Lower leg skin (tissue), 4 donors: ENCODE results near the gene CNN3. TPM values are rescaled to one million over a fixed set of nuclear protein-coding genes. Genes with fewer than 3 reads are reported as not detected.

Source experiments
- DNase-seq, 2 donors: peaks; one replicate each; pipeline ENCODE4 v3.0.0-alpha.2; 2019; ENCODE audit warnings: low spot score in 2 of 2
- H3K4me3 ChIP-seq: fragments of 200-600 bp; sonication (generic); 2 replicates; pipeline ENCODE4 v1.5.1; 2017; ENCODE audit warnings: mild to moderate bottlenecking, low read depth; ENCODE audit not compliant: poor library complexity, severe bottlenecking
- POLR2A ChIP-seq, 2 donors: fragments of 450-650 bp; IDR thresholded peaks; one replicate each; pipeline ENCODE4 v1.6.1; 2016 to 2017; ENCODE audit warnings: antibody characterized with exemption in 2 of 2, mild to moderate bottlenecking in 1 of 2, moderate library complexity in 1 of 2
- WGBS, 2 donors: methylation state at CpG; one replicate each; pipeline ENCODE4 v1.1.5; 2018; 5-methylcytosine and 5-hydroxymethylcytosine counted together
- intact Hi-C: fragments of 100-400 bp; cut with DNase I; formaldehyde crosslinking; loops from one replicate; pipeline ENCODE4 v1.15.0; 2023; ENCODE audit warnings: low total_unique reads
- total RNA-seq, 4 donors: library from RNA; depleted of rRNA; stranded (reverse); fragments of >200 nt; gene quantifications; one replicate each; pipeline ENCODE4 v1.1.0, GENCODE V29; 2016
- TF ChIP-seq, protein P1 (sequence below), 3 donors: fragments of 450-650 bp; IDR thresholded peaks; one replicate each; pipeline ENCODE4 v1.5.1; 2016; ENCODE audit warnings: antibody characterized with exemption in 3 of 3, mild to moderate bottlenecking in 3 of 3, moderate library complexity in 2 of 3

The CNN3 gene
- total RNA-seq, 4 donors from 2014 or later, result 30.7 to 94.3 (median 47.8) TPM

DNA sequence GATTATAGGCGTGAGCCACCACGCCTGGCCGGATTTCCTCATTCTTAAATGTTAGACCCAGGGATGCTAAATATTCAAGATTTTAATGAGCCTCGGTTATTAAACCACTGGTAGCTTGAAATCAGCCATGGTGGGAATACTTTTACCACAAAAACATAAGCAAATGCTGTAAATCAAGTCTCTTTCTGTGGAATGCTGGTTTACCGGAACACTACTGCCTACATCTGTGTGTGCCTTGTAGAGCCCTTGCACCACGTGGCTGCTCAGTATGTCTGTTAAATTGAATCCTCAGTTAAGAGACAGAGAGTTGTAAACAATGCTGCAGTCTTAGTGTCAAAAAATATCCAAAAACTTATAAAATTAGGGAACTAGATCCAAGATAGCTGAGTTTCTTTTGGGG, 26.8 kb upstream of the CNN3 start:
- intact Hi-C loops, result no loop called here
- no peak for TF ChIP-seq POLR2A (IDR thresholded peaks at IDR 0.05)
- TF ChIP-seq, protein P1, sequence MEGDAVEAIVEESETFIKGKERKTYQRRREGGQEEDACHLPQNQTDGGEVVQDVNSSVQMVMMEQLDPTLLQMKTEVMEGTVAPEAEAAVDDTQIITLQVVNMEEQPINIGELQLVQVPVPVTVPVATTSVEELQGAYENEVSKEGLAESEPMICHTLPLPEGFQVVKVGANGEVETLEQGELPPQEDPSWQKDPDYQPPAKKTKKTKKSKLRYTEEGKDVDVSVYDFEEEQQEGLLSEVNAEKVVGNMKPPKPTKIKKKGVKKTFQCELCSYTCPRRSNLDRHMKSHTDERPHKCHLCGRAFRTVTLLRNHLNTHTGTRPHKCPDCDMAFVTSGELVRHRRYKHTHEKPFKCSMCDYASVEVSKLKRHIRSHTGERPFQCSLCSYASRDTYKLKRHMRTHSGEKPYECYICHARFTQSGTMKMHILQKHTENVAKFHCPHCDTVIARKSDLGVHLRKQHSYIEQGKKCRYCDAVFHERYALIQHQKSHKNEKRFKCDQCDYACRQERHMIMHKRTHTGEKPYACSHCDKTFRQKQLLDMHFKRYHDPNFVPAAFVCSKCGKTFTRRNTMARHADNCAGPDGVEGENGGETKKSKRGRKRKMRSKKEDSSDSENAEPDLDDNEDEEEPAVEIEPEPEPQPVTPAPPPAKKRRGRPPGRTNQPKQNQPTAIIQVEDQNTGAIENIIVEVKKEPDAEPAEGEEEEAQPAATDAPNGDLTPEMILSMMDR (IDR thresholded peaks at IDR 0.05), result no peak
- WGBS, 2 donors, result 82 to 85% methylated on average over 6 of the region's 6 CpGs
- H3K4me3 ChIP-seq, result no peak overlapping the region
- no peak for DNase-seq

DNA sequence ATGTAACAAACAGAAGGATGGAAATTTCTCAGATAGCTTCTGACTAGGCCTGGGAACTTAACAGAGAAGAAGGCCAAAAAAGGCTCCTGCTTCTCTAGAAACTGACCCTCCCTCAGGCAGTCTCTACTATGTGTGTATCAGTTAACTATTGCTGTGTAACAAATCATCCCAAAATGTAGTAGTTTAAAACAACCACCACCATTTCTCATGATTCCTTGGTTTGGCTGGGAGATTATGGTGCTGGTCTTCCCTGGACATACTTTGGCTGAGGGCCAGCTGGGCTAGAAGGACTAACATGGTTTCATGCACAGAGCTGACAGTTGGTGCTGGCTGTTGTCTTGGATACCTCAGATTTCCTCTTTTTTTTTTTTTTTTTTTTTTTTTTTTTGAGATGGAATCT, 26.2 kb upstream of the CNN3 start:
- no peak overlapping the region for H3K4me3 ChIP-seq
- DNase-seq, result no peak
- intact Hi-C loops, result no loop called here
- TF ChIP-seq POLR2A (IDR thresholded peaks at IDR 0.05), result no peak
- TF ChIP-seq, protein P1 (IDR thresholded peaks at IDR 0.05), result no peak

DNA sequence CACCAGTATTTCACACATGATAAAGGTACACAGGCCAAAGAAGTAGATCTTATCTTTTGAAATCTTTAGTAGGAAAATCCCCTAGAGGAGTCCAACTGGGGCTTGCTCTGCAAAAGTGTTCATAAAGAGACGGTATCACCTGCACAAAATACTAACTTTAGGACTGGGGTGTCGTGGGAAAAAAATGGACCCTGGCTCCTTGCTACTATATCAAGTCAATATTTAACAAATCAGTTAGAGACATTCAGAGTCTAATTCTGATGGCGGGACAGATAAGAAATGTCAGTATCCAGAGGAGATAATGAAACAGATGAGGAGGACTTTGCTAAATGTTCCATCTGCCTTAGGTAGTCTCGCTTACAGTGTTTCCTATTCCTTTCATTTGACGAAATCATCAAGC, 25.6 kb upstream of the CNN3 start:
- no peak for DNase-seq
- TF ChIP-seq POLR2A (IDR thresholded peaks at IDR 0.05), result no peak
- 78 to 87% methylated on average over 5 of the region's 5 CpGs for WGBS, 2 donors
- no peak overlapping the region for H3K4me3 ChIP-seq
- intact Hi-C loops, result no loop called here

DNA sequence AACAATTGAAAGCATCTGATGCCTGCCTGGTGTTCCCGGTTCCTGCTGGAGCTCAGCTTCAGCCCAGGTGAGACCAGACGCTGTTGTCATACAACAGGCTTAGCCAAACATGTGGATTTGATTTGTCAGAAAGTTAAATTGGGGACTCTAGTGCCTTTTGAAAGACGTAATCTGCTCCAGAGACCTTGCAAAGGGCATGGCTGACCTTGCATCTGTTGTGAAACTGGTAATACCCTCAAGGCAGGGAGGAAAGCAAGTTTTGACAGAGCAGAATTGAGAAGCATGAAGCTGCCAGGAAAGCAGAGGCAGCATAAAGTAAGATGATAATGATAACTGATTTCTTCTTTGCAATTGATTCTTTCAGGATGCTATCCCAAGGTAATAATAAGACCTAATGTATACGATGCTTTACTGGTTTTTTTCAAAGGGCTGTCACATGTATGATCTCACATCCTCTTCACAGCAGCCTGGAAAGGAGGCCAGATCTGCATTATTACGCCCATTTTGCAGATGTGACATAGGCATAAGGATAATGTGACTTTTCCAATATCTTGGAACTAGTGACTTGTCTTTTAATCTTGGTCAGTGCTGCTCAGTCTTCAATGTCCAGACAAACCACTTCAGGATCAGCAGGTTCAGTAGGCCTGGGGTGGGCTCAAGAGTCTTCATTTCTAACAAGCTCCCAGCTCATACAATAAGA, 24.7 kb upstream of the CNN3 start:
- H3K4me3 ChIP-seq, result no peak overlapping the region
- 36 to 57% methylated on average over 5 of the region's 5 CpGs for WGBS, 2 donors
- TF ChIP-seq POLR2A (IDR thresholded peaks at IDR 0.05), result no peak
- TF ChIP-seq, protein P1 (IDR thresholded peaks at IDR 0.05), result no peak
- no peak for DNase-seq
- intact Hi-C loops, result no loop called here

DNA sequence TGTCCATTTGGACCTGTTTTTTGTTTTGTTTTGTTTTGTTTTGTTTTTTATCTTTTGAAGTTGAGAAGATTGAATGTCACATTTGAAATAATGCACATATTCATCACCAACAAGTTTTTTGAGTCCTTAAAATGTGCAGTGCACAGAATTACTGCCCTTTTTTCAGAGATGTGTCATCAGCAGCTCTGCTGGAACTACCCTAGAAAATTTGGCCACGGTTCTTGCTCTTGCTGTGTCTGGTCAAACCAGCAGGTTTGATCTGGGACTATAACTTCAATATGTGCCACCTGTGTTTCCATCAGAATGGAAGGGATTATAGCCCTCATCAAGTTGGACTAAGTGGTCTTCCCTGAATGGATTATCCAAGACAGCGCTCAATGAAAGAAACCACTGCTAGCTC, 24.1 kb upstream of the CNN3 start:
- TF ChIP-seq, protein P1 (IDR thresholded peaks at IDR 0.05), result no peak
- no peak for TF ChIP-seq POLR2A (IDR thresholded peaks at IDR 0.05)
- DNase-seq, result no peak
- 50 to 59% methylated on average over 2 of the region's 2 CpGs for WGBS, 2 donors
- intact Hi-C loops, result no loop called here
- no peak overlapping the region for H3K4me3 ChIP-seq

DNA sequence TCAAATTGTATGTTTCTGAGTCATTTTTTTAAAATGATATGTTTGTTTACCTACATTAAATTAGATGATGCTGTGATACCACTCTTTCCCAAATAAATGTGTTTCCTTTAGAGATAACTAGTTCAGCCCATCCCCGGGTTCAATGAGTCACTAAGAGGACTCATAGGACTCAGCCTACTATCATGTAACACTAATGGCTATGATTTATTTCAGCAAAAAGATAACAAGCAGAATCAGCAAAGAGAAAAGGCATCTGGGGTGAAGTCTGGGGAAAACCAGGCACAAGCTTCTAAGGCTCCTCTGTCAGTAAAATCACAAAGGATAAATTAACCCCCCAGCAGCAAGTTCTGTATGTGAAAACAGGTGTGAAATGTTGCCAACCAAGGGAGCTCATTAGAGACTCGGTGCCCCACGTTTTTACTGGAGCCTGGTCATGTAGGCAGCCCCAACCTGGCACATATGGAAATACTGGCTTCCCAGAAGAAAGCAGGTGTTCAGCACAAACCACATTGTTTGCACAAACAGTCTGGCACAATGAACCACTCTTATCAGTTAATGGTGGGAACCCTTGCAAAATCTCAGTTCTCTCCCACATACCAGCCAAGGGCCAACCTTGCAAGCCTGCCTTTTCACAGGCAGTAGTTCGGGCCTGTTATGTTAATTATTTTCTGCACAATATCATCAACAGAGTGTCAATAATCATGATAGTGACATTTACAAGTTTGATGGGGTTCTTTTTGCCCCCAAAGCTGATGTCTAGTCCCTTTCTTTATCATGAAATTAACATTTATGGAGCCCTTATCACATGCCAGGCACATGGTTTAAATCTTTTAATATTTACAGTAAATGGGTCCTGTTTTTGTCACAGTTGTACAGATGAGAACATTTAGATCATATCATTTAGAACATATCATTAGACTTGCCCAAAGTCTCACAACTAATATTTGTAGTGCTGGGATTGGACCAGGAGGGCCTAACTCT, 23.1 kb upstream of the CNN3 start:
- WGBS, 2 donors, result 53 to 62% methylated on average over 4 of the region's 4 CpGs
- intact Hi-C loops, result no loop called here
- TF ChIP-seq, protein P1 (IDR thresholded peaks at IDR 0.05), result no peak
- TF ChIP-seq POLR2A (IDR thresholded peaks at IDR 0.05), result no peak
- DNase-seq, result no peak
- H3K4me3 ChIP-seq, result no peak overlapping the region
